ENCODE data around the gene PCBP3.

- TF ChIP-seq, protein P1, sequence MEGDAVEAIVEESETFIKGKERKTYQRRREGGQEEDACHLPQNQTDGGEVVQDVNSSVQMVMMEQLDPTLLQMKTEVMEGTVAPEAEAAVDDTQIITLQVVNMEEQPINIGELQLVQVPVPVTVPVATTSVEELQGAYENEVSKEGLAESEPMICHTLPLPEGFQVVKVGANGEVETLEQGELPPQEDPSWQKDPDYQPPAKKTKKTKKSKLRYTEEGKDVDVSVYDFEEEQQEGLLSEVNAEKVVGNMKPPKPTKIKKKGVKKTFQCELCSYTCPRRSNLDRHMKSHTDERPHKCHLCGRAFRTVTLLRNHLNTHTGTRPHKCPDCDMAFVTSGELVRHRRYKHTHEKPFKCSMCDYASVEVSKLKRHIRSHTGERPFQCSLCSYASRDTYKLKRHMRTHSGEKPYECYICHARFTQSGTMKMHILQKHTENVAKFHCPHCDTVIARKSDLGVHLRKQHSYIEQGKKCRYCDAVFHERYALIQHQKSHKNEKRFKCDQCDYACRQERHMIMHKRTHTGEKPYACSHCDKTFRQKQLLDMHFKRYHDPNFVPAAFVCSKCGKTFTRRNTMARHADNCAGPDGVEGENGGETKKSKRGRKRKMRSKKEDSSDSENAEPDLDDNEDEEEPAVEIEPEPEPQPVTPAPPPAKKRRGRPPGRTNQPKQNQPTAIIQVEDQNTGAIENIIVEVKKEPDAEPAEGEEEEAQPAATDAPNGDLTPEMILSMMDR (IDR thresholded peaks at IDR 0.05), result no peak
- no peak for TF ChIP-seq POLR2A (IDR thresholded peaks at IDR 0.05)
These were observed 289.5 kb downstream of the PCBP3 start for GRCh38 chr21:45932922-45933502.
